ENCODE results near the gene HNF1A.

HNF1A gene

GRCh38 chr12:121050725-121051124 lies 72.4 kb downstream of the HNF1A start:
- no peak overlapping the region for H3K27ac ChIP-seq
- TF ChIP-seq ZFX (IDR thresholded peaks at IDR 0.05; ENCODE audit: borderline replicate concordance) (no peak), CTCF (IDR thresholded peaks at IDR 0.05) (no peak)

All from 22Rv1 (cell line).